ENCODE measurements around the gene NELFCD.
"Not testable (repeated sequence)": the region's sequence is repeated elsewhere in the genome, so short reads cannot be mapped to it uniquely, and the experiment has no call there.

Gene NELFCD

DNA sequence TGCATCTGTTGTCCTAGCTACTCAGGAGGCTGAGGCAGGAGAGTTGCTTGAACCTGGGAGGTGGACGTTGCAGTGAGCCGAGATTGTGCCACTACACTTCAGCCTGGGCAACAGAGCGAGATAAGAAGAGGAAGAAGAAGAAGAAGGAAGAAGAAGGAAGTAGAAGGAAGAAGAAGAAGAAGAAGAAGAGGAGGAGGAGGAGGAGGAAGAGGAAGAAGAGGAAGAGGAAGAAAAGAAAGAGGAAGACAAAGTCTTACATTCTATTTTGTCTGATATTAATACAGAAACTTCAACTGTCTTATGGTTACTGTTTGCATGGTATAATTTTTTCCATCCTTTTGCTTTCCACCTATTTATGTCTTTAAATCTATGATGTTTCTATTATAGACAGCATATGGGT, 7.2 kb upstream of the NELFCD start:
- DNase-seq: no peak

DNA sequence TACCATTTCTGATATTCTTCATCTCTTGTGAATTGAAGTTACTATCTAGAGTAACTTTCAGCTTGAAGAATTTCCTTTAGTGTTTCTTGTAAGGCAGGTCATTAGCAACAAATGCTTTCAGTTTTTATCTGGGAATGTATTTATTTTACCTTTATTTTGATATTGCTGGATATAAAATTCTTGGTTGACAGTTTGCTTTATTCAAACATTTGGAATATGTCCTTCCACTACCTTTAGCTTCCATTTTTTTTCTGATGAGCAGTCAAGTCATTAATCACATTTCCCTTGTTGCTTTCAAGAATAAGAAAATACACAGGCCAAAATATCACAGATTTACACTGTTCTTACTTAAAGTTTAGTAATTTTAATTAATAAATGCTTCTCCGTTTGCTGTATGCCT, 5.7 kb upstream of the NELFCD start:
- DNase-seq: no peak

DNA sequence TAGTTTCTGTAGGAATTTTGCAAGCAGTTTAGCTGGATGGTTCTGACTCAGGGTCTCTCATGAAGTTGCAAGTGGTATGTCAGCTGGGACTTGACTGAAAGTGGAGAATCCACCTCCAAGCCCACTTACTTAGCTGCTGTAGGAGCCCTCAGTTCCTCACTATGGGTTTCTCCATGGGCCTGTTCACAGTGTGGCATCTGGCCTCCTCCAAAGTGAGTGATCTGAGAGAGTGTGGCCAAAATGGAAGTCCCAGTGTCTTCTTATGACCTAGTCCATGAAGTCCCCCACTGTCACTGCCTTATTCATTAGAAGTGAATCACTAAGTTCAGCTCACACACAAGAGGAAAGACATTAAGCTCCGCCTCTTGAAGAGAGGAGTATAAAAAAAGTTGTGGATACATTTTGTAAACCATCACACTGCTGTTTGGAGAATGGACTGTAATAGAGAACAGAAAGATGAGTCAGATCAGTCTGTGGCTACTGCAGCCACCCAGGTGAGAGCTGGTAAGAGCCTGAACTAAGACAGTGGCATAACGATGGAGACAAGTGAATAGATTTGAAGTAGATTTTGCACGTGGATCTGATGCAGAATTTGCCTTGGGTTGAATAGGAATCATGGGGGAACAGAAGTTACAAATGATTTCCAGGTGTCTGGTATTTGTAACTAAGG, 4.9 kb upstream of the NELFCD start:
- no peak for DNase-seq

DNA sequence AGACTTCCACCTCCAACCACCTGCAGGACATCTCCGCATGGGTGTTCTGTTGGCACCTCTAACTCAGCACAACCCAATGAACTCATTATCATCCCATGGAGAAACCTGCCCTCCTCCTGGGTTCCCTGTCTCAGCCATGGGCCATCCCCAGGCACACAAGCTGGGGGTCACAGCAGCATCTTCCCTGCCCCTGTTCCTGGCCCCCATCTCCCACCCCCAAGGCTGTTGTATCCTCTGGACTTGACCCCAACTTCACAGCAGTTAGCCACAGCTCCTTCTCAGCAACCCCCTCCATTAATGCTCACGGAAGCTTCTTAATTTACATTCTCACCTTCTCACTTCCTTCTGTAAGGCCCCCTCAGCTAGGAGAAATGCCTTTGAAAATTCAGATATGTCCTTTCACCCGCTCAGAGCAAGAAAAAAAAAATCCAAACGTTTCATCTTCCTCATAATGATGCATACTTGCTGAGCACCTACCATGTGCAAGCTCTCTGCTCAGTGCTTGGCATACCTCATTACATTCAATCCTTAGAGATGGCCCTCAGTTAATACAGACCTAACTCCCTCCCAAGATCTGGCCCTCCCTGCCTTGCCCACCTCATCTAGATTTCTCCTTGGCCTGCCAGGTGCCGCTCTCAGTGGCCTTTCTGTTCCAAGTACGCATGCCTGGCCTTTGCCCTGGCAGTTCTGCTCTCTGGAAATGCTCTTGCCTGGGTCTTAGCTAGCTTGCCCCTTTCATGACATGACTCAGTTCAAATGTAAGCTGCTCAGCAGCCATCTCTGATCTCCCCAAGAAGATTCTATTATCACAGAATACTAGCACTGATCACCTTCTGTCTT, 2.5 kb upstream of the NELFCD start:
- DNase-seq: no peak

DNA sequence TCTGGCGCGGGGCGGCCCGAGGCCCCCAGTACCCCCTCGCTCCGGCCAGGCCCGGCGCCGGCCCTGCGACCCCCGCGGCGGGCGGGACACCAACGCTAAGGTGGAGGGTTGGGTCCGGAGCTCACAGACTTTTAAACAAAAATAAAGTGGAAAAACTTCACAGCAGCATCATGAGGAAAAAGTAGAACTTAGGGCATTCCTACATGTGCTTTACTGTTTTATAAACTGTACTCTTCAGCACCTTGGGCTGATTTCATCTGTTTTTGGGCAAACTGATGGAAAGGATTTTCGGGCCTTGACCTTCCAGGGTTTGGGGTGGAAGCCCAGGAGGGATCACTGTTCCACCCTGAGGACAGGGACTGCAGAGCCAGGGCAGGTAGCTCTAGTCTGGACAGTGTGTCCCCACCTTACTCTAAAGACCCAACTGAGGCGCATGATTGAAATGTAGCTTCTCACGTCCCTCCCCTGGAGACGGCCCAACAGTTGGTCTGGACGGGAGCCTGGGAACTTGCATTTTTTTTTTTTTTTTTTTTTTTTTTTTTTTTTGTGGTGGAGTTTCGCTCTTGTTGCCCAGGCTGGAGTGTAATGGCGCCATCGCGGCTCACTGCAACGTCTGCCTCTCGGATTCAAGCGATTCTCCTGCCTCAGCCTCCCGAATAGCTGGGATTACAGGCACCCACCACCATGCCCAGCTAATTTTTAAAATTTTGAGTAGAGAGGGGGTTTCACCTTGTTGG, 740 bp downstream of the NELFCD start:
- no peak for DNase-seq

DNA sequence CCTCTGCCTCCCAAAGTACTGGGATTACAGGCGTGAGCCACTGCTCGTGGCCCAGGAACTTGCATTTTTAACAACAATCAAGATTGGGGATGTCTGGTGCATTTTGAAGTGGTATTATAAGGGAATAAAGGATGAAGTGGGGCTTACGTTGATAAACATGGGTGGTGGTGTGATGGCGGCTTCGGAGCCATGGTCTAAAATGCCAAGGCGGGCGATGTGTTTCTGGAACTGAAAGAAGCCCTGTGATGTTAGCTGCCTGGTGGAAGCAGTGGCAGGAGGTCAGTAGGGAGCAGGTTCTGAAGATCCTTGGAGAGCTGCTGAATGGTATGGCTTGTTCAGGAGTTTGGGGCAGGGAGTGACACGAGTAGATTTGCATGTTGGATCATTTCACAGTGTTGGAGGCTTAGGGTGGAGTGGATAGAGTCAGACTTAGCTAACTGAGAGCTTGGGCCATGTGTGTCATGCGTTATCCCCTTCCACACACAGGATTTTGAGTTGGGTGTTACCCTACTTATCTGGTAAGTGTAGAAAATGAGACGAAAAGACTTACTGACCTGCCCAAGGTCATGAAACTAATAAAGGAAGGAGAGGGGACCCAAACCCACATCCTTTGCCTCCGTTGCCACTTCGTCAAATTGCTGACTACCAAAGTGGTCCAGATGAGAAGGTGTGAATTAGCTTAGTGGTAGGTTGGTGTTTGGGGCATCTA, 1.5 kb downstream of the NELFCD start:
- DNase-seq: no peak

DNA sequence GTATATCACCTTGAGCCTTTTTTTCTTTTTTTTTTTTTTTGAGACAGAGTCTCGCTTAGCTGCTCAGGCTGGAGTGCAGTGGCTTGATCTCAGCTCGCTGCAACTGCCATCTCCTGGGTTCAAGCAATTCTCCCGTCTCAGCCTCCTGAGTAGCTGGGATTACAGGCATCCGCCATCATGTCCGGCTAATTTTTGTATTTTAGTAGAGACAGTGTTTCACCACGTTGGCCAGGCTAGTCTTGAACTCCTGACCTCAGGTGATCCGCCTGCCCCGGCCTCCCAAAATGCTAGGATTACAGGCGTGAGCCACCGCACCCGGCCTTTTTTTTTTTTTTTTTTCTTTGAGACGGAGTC, 2.0 kb downstream of the NELFCD start:
- DNase-seq: not testable (repeated sequence)

DNA sequence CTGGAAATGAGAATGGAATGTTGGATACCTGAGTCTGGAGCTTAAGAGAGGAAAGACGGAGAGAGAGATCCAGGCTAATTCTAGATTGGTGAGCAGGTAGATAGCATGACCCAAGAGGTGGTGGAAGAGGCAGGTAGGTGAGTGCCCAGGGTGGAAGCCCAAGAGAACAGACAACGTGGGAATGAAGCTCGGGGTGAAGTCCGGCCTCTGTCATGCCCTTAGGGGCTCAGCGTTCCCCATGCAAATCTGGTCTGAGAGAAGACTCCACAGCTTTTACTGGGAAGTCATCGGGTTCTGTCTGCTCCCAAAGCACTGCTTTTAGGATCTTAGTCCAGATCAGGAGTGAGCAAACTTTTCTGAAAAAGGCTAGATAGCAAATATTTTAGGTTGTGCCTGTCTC, 3.6 kb downstream of the NELFCD start:
- DNase-seq: no peak

DNA sequence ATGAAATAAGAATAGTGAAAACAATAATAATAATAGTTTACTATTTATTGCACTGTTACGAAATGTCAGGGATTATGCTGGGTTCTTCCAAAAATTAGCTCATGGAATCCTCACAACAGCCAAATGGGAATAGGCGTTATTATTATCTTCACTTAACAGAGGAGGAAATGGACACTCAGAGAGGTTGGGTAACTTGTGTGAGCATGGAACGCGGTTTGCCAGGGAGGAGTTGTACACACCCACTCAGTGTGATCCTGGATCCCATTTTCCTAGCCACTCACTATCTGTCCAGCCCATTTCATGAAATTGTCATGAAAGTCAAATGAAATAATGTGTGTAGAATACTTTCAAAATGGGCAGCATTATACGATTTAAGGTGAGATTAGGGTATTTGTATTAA, 4.6 kb downstream of the NELFCD start:
- no peak for DNase-seq

DNA sequence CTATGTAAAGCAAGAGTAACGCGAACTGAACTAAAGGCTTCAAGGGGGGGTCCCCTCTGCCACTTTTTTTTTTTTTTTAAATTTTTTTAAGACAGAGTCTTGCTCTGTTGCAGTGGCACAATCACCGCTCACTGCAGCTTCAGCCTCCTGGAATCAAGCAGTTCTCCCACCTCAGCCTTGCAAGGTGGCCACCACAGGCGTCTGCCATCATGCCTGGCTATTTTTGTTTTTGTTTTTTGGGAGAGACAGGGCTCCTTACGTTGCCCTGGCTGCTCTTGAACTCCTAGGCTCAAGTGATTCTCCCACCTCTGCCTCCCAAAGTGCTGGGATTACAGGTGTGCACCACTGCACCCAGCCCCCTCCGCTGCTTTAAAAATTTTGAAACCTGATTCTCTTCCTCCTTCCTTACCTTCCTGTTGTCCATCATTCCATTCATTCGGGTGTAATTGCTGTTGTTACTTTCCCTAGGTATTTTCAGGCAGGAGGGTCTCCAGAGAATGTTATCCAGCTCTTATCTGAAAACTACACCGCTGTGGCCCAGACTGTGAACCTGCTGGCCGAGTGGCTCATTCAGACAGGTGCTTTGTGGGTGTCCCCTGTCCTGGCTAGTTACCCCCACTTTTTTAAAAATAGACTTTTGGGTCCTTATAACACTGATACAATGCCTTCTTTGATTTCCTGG, 5.4 kb downstream of the NELFCD start:
- no peak for DNase-seq

DNA sequence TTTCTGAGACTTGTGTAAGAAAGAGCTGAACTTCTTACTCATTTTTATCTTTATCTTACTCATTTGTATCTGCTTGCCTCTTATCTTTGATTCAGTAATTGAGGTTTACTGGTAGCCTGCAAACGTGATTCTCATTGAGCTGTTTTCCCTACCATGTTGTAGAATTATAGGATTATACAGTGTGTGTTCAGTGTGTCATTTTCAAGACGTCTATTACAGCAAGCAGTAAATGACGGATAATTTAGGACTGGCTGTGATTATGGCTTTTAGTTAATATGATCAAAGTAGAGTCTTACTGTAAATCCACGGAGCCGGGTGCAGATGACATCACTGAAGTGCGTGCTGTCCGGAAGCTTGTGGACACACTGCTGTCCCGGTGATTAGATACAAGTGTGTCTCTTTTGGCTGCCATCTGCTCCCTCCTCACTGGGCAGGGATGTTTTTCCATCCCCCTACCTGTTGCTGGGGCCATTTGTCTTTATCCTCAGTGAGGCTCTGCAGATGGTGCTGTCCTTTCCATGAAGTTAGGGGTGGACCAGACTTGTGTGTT, 6.0 kb downstream of the NELFCD start:
- no peak for DNase-seq

DNA sequence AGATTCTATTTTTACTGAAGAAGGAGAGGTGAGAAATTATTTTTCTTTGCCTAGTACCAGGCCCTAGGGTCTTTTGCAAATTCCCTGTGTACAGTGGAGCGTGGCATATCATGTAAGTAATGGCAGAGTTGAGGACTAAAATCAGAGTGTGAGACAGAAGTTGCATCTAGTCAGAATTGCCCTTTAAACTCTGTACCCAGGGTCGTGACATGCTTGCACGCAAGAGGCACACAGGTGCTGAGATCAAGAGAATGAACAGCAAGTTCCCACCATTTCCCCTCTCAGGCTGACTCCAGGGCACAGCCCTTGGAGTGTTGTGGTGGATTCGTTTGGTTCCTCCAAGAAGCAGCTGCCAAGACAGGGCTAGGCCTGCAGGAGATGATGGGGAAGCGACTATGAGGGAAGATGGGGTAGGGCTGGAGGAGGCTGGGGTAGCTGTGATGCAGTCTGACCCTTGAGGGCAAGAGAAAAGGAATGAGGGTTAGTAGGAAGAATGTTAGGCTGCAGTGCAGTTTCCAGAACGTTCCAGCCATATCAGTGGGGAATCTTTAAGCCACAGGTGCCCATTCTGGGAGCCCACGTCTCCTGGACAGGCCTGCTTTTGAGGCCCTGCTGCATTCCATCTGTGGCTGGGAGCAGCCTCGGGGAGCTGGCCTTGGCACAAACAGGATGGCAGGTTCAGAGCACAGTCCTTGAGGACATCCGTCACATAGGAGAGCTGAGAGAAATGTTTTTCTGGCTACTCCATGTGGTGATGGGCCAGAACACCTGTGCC, 6.9 kb downstream of the NELFCD start:
- no peak for DNase-seq

DNA sequence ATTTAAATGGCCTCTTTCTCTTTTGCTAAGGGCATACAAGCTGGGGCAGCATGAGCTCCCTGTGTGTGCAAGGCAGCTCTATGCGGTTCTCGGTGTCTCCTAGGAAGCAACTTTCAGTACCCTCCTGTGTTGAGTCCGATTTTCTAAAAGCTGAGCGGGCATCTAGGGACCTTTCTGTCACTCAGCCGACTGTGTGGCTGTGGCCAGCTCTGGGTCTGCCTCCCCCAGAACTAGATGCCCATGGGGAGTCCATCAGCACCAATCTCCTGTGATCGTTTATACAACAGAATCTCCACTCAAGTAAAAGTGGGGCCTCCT, 7.5 kb downstream of the NELFCD start:
- DNase-seq: no peak

DNA sequence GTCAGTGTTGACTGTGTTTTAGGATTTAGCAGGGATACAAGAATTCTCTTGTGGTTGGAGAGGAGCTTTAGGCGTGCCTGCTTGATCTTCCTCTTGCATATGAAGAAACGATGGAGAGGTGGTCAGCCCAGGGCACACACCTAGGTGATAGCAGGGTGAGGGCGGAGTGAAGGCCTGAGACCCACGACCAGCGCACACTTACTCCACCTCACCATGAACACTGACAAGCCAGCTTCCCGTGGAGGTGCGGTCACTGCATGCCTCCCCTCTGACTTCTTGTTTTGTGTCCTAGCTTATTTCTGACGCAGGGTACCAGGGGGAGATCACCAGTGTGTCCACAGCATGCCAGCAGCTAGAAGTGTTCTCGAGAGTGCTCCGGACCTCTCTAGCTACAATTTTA, 8.1 kb downstream of the NELFCD start:
- no peak for DNase-seq

DNA sequence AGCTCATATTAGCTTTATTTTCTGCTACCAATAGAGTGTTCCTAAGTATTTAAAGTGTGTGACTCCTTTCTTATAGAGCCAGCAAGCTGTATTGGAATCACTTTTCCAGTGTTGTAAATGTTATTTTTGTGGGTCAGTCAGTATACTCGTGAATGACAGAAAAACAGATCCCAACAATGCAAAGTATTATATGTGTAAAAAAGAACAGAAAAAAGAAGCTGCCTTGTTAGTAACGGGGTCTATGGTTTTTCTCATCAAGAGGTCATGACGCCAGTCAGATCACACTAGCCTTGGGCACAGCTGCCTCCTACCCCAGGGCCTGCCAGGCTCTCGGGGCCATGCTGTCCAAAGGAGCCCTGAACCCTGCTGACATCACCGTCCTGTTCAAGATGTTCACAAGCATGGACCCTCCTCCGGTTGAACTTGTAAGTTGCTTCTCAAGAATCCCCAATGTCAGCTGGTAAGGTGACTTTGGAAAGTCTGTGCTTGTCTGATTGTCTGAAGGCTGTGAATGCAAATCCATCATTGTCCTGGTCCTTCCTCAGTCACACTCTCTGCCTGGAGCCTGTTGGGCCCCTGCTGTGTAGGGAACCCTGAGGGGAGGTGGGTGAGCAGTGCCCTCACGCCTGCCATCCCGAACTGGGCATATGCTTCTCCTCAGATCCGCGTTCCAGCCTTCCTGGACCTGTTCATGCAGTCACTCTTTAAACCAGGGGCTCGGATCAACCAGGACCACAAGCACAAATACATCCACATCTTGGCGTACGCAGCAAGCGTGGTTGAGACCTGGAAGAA, 9.8 kb downstream of the NELFCD start:
- DNase-seq: no peak

DNA sequence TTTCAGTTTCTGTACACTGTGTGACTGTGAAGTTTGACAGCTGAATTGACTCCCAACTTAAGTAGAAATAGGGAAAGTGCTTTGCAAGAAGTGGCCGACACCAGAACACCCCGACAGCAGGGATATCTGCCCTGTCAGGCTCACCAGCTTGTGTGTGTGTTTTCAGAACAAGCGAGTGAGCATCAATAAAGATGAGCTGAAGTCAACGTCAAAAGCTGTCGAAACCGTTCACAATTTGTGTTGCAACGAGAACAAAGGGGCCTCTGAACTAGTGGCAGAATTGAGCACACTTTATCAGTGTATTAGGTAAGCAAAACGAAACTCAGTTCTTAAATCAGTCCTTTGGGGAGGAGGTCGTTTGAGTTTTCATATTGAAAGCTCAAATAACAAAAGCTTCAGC, 10.7 kb downstream of the NELFCD start:
- no peak for DNase-seq

DNA sequence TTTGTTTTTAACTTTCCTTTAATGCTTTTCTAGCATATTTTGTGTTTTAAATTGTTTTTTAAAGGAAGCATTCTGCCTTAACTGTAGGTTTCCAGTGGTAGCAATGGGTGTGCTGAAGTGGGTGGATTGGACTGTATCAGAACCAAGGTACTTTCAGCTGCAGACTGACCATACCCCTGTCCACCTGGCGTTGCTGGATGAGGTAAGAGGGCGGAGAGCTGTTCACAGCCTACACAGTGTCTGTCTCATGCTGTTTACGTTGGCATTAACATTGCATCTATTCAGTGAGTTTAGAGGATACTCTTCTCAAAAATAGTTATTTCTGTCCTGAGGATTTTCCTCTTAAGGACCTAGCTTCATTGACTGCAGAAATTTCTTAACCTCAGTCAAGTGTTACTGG, 11.9 kb downstream of the NELFCD start:
- no peak for DNase-seq

DNA sequence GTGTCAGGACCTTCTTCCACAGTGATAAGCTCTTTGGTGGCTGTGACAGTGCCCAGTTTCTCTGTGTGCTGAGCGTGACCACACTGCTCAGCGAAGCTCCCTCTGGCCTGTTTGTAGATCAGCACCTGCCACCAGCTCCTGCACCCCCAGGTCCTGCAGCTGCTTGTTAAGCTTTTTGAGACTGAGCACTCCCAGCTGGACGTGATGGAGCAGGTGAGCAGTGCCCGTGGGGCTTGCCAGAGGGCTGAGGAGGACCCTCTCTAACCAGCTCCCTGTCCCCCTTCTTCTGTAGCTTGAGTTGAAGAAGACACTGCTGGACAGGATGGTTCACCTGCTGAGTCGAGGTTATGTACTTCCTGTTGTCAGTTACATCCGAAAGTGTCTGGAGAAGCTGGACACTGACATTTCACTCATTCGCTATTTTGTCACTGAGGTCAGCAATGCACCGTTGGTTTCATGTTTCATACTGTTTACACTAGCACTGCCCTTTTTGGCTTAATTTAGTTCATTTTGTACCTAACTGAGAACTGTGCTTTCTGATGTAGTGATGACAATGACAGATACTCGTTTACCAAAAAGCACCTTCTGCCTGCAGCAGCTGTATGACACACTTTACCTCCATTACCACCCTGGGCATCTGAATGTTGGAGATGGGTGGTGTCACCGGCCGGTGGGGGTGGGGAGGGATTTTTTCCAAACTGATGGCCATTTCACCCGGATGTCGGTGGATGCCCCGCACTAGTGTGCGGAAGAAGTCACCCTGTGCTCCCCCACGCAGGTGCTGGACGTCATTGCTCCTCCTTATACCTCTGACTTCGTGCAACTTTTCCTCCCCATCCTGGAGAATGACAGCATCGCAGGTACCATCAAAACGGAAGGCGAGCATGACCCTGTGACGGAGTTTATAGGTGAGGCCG, 12.5 kb downstream of the NELFCD start:
- no peak for DNase-seq

DNA sequence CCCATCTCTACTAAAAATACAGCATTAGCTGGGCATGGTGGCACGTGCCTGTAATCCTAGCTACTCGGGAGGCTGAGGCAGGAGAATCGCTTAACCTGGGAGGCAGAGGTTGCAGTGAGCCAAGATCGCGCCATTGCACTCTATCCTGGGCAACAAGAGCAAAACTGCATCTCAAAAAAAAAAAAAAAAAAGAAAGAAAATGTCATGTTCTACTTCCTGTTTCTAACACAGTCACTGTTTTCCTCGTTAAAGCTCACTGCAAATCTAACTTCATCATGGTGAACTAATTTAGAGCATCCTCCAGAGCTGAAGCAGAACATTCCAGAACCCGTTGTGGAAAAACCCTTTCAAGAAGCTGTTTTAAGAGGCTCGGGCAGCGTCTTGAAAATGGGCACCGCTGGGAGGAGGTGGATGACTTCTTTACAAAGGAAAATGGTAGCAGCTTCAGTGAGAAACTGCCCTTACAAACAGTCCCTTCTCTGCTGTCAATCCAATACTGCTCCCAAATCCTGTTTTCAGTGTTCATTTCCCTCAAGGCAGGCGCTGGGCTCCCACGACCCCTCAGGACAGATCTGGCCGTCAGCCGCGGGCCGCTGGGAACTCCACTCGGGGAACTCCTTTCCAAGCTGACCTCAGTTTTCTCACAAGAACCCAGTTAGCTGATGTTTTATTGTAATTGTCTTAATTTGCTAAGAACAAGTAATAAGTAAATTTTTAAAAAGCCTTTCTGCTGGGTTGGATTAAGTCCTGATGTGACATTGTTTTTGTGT, 13.5 kb downstream of the NELFCD start:
- no peak for DNase-seq

All from T1000 (cell line).